RWPE2 (cell line): Measurements from ENCODE around the gene PFDN2.
A peak's percentile ranks its signal among the peaks of the same experiment; 100 is the strongest.

Source experiments
- ATAC-seq: fragments of 200-7000 bp; cut with Tn5 transposase; 3 replicates; pipeline ENCODE4 v1.9.1; 2021; ENCODE audit warnings: low read depth
- DNase-seq: peaks from one replicate; pipeline ENCODE4 v3.0.0-alpha.2; 2020; ENCODE audit warnings: low spot score
- H3K27ac ChIP-seq: fragments of 450-650 bp; 2 replicates; pipeline ENCODE4 v1.5.1; 2017; ENCODE audit warnings: mild to moderate bottlenecking; ENCODE audit not compliant: poor library complexity, severe bottlenecking
- H3K27me3 ChIP-seq: fragments of 250-450 bp; sonication (Bioruptor Pico); 2 replicates; pipeline ENCODE4 v1.5.1; 2021; ENCODE audit warnings: mild to moderate bottlenecking, moderate library complexity; ENCODE audit not compliant: insufficient read depth, poor library complexity, severe bottlenecking
- H3K36me3 ChIP-seq: fragments of 250-450 bp; sonication (Bioruptor Pico); 2 replicates; pipeline ENCODE4 v1.5.1; 2020; ENCODE audit warnings: low read depth, mild to moderate bottlenecking, moderate library complexity
- H3K4me1 ChIP-seq: fragments of 250-450 bp; sonication (Bioruptor Pico); 2 replicates; pipeline ENCODE4 v1.5.1; 2021; ENCODE audit warnings: mild to moderate bottlenecking, moderate library complexity; ENCODE audit not compliant: insufficient read depth, poor library complexity, severe bottlenecking
- H3K4me3 ChIP-seq: fragments of 250-450 bp; sonication (Bioruptor Pico); 2 replicates; pipeline ENCODE4 v1.5.1; 2021; ENCODE audit warnings: mild to moderate bottlenecking, moderate library complexity; ENCODE audit not compliant: severe bottlenecking
- H3K9me3 ChIP-seq: fragments of 250-450 bp; sonication (Bioruptor Pico); 2 replicates; pipeline ENCODE4 v1.5.1; 2021; ENCODE audit warnings: mild to moderate bottlenecking, moderate library complexity; ENCODE audit not compliant: severe bottlenecking
- CTCF ChIP-seq: fragments of 450-650 bp; IDR thresholded peaks from one replicate; pipeline ENCODE4 v1.5.1; 2017; ENCODE audit warnings: mild to moderate bottlenecking, moderate library complexity; ENCODE audit not compliant: poor library complexity, severe bottlenecking

PFDN2 gene

GRCh38 chr1:161159913-161160243 lies 42.0 kb upstream of the PFDN2 start:
- no peaks in the 10 kb centered on the region for H3K9me3 ChIP-seq
- H3K4me1 ChIP-seq, result no peaks in the 10 kb centered on the region
- no peak for DNase-seq
- peak overlapping the region; percentile 57 for H3K4me3 ChIP-seq
- peaks cover 20% of the 10 kb centered on the region for H3K36me3 ChIP-seq
- TF ChIP-seq CTCF, result no peak
- H3K27me3 ChIP-seq, result no peaks in the 10 kb centered on the region
- peak overlapping the region; percentile 47 for H3K27ac ChIP-seq
- no peak; the same call in 2 of the 3 replicates for ATAC-seq

- DNase-seq (peak; percentile 89), ATAC-seq (peak; percentile 92)
- TF ChIP-seq CTCF, result peak; percentile 24
- no peaks in the 10 kb centered on the region for H3K9me3 ChIP-seq
- H3K36me3 ChIP-seq, result peaks cover 20% of the 10 kb centered on the region
- peak within 1 kb of the TSS; percentile 47 for H3K27ac ChIP-seq
- H3K4me1 ChIP-seq, result no peaks in the 10 kb centered on the region
- peak within 1 kb of the TSS; percentile 57 for H3K4me3 ChIP-seq
- H3K27me3 ChIP-seq, result no peaks in the 10 kb centered on the region
These were observed 41.5 kb upstream of the PFDN2 start, which contains the start of gene USP21 for GRCh38 chr1:161159087-161159912. USP21 (plus strand) TSS chr1:161159500; CDS start chr1:161160641, 1,141 bp downstream.

GRCh38 chr1:161158316-161159010 lies 40.6 kb upstream of the PFDN2 start:
- H3K4me3 ChIP-seq, result peak overlapping the region; percentile 57
- DNase-seq, result no peak
- TF ChIP-seq CTCF, result no peak
- no peak; the same call in 1 of the 3 replicates for ATAC-seq
- peak overlapping the region; percentile 47 for H3K27ac ChIP-seq
- H3K4me1 ChIP-seq, result no peaks in the 10 kb centered on the region
- H3K27me3 ChIP-seq, result no peaks in the 10 kb centered on the region
- H3K36me3 ChIP-seq, result peaks cover 20% of the 10 kb centered on the region
- H3K9me3 ChIP-seq, result no peaks in the 10 kb centered on the region

- no peak for DNase-seq
- Histone ChIP-seq H3K36me3 (peaks cover 15% of the 10 kb centered on the region), H3K27me3 (no peaks in the 10 kb centered on the region), H3K27ac (no peak overlapping the region), H3K4me3 (no peak overlapping the region), H3K9me3 (no peaks in the 10 kb centered on the region), H3K4me1 (no peaks in the 10 kb centered on the region)
- TF ChIP-seq CTCF, result no peak
- no peak for ATAC-seq
These were observed 40.0 kb upstream of the PFDN2 start for GRCh38 chr1:161157867-161158266.
